ENCODE results near the gene ABCA12.

Gene ABCA12

DNA sequence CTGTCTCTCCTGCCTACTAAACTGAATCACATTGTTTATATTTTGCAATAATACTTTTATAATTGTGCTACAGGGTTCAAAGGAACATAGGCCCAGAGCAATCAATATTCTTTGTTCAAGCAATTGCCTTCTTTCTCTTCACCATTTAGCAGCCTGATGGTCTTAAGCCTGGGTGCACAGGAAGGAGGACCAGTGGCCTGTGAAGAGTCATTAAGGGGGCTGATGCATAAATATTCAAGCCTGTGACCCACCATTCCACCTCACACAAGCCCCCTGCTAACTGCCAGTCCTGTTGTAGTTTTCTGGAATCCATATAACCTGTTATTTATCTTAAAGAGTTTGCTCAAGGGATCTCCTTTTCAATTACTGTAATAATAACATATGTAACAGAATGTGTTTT, 56.0 kb downstream of the ABCA12 start:
- H3K9me3 Mint-ChIP-seq = no peaks in the 10 kb centered on the region
- no peak overlapping the region for H3K4me3 Mint-ChIP-seq
- no peaks in the 10 kb centered on the region for H3K36me3 Mint-ChIP-seq
- no peak for DNase-seq (ENCODE audit: low spot score in 2 of 2)
- no peak overlapping the region for H3K27ac Mint-ChIP-seq
- no peaks in the 10 kb centered on the region for H3K4me1 Mint-ChIP-seq
- no peak for ATAC-seq

DNA sequence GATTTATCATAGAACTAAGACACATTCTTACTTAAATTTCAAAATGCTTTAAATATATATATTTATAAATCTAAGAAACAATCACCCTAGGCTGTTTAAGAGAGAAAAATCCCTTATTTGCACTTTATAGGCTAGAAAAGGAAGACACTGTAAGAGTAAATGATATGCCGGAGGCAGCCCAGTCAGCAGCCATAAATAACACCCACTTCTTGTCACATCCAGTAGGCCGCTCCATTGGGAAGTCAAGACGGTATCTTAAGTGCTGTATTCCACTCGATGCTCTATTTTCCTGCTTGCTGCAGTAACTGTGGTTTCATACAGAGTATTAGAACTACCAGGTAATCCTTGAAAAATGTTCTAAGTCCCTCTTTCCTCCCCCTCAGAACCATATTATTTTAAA, 57.9 kb downstream of the ABCA12 start:
- no peak for ATAC-seq
- Mint-ChIP-seq H3K36me3 (no peaks in the 10 kb centered on the region), H3K9me3 (no peaks in the 10 kb centered on the region), H3K4me3 (no peak overlapping the region), H3K4me1 (no peaks in the 10 kb centered on the region), H3K27ac (no peak overlapping the region)
- DNase-seq (ENCODE audit: low spot score in 2 of 2) = no peak

DNA sequence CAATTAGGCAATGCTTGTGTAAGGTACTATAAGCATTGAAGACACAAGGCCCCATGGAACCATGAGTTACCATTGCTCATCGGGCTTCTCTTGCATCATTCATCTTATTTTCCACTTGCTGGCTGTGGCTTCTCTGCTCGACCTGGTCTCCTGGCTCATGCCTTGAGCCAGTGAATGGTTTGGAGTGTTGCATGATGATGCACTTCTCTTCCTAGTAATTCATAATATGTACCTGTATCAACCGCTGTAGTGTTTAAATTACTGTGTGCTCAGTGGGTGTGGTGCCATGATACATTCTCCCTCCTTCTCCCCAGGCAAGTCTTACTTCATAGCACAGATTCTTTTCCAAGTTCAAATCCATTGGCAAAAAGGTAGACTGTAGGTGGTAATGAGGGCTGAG, 66.8 kb downstream of the ABCA12 start:
- Mint-ChIP-seq H3K4me3 (no peak overlapping the region), H3K4me1 (no peaks in the 10 kb centered on the region), H3K27ac (no peak overlapping the region), H3K9me3 (no peaks in the 10 kb centered on the region), H3K36me3 (no peaks in the 10 kb centered on the region)
- DNase-seq (ENCODE audit: low spot score in 2 of 2) (no peak), ATAC-seq (no peak)

DNA sequence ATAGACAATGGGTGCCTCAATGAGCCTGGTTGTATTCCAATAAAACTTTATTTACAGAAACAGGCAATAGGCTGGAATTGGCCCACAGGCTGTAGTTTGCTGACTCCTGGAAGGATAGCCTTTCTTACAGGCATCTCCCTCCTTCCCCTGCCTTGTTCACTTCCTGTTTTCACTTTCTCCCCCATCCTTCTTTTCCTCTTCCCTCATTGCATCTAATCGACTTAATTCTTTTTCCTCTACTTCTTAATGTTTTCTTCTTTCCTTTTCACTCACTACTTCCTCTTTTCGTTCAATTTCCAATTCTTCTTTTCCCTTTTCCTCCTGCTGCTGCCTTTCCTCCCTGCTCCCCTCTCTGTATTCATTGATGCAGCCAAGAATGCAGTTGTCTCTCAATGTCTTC, 70.0 kb downstream of the ABCA12 start:
- no peak overlapping the region for H3K27ac Mint-ChIP-seq
- ATAC-seq (no peak), DNase-seq (ENCODE audit: low spot score in 2 of 2) (no peak)
- no peaks in the 10 kb centered on the region for H3K4me1 Mint-ChIP-seq
- no peak overlapping the region for H3K4me3 Mint-ChIP-seq
- no peaks in the 10 kb centered on the region for H3K9me3 Mint-ChIP-seq
- no peaks in the 10 kb centered on the region for H3K36me3 Mint-ChIP-seq

DNA sequence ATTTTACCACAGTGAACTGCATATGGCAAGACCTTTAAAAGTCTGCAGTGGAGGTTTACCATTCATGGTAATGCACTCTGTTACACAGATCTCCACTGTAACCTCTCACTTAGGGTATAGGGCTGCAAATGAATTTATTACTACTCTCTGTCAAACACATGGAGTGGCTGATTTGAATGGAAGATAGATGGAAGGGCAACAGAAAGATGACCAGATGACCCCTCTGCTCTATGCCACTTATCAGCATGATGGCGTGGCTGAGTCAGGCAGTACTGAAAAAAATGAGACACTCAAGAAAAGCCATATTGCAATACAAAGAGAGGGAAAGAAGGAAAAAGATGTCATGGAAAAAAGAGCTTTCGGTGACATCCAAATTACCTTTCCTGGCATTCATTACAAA, 72.3 kb downstream of the ABCA12 start:
- ATAC-seq (no peak), DNase-seq (ENCODE audit: low spot score in 2 of 2) (no peak)
- H3K27ac Mint-ChIP-seq = no peak overlapping the region
- no peaks in the 10 kb centered on the region for H3K9me3 Mint-ChIP-seq
- H3K4me1 Mint-ChIP-seq = no peaks in the 10 kb centered on the region
- H3K36me3 Mint-ChIP-seq = no peaks in the 10 kb centered on the region
- no peak overlapping the region for H3K4me3 Mint-ChIP-seq

DNA sequence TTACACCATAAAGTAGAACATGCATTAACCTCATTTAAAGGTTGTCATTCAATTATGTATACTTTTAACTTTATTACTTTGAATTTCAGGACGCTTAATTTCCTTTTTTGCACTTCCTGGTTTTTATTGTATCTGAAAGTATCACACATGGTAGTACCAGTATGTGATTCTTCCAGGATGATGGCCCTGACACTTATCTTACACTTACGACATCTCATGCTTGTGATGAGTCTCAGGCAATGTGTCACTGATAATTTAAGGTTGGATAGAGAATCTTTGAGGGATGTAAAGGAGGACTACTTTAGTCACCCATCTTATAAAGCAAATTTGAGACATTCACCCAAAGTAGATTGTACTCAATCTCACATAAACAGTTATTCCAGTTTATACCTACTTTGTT, 74.9 kb downstream of the ABCA12 start:
- no peak overlapping the region for H3K27ac Mint-ChIP-seq
- H3K4me3 Mint-ChIP-seq = no peak overlapping the region
- ATAC-seq = no peak

DNA sequence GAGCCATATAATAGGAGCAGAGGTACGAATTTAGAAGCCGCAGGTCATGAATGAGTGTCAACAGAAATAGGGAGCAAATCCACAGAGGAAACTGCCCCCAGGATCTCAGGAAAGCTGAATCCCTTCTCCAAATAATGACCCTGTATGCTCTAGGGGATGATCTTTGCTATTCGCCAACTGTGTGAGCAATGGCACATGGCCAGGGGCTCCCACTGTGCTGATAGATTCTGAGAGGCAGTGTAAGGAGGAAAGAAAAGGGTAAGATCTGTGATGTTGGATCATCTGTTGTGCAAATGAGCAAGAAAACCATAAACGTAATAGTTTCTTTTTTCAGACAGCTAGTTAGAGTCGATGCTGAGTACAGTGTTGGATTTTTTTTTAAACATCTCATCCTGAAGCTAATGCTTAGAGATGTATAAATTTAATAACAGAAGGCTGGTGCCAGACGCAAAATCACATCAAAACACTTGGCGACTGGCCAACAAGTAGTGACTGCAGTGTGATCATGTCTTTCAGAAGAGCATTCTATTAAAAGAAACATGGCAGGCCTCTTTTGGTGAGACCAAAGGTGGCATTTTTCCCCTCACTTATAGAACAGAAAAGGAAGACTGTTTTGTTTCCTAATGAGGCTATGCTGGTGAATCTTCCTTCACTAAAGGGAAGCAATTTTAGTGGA, 77.4 kb downstream of the ABCA12 start:
- no peaks in the 10 kb centered on the region for H3K4me1 Mint-ChIP-seq
- DNase-seq (ENCODE audit: low spot score in 2 of 2) (no peak), ATAC-seq (no peak)
- no peaks in the 10 kb centered on the region for H3K9me3 Mint-ChIP-seq
- no peak overlapping the region for H3K4me3 Mint-ChIP-seq
- H3K27ac Mint-ChIP-seq = no peak overlapping the region
- no peaks in the 10 kb centered on the region for H3K36me3 Mint-ChIP-seq

More for the DNA sequence above, 74.9 kb downstream of the ABCA12 start:
- Mint-ChIP-seq H3K9me3 (no peaks in the 10 kb centered on the region), H3K4me1 (no peaks in the 10 kb centered on the region), H3K36me3 (no peaks in the 10 kb centered on the region)
- DNase-seq (ENCODE audit: low spot score in 2 of 2) = no peak

DNA sequence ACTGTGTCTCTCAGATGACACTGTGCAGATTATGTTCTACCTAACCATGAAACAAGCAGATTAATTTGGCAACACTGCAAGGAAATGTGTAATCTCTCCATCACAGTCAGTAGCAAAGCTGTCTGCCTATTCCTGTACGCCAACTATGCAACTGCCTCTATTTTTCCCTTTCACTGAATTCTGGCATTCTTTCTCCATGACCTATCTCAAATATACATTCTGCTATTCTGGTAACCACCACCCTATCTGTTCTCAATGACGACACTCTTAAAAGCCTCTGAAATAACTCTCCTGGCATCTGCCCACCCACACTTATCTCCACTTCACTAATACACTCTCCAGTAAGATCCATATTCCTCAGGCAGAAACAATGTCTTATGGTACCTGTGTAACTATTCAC, 78.7 kb downstream of the ABCA12 start:
- H3K4me3 Mint-ChIP-seq = no peak overlapping the region
- H3K27ac Mint-ChIP-seq = no peak overlapping the region
- no peaks in the 10 kb centered on the region for H3K9me3 Mint-ChIP-seq
- H3K36me3 Mint-ChIP-seq = no peaks in the 10 kb centered on the region
- no peaks in the 10 kb centered on the region for H3K4me1 Mint-ChIP-seq
- no peak for ATAC-seq
- DNase-seq (ENCODE audit: low spot score in 2 of 2) = no peak

DNA sequence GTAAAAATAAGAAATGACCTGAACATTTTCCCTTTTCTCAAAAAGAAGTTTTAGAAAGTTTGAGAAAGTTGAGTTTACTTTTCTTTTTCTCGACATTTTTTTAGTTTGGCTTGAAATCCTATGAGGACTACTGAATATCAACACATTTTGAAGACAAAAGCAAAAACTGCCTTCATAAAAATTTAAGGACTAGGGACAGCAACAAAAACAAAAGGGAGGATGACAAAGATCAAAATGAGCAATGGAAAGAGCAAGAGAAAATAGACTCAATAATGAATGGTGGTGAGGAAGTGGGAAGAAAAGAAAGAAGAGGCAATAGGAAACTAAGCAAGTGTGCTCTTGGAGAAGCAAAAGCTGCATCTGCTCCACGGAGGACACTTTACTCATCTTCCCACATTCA, 82.5 kb downstream of the ABCA12 start:
- no peak overlapping the region for H3K4me3 Mint-ChIP-seq

DNA sequence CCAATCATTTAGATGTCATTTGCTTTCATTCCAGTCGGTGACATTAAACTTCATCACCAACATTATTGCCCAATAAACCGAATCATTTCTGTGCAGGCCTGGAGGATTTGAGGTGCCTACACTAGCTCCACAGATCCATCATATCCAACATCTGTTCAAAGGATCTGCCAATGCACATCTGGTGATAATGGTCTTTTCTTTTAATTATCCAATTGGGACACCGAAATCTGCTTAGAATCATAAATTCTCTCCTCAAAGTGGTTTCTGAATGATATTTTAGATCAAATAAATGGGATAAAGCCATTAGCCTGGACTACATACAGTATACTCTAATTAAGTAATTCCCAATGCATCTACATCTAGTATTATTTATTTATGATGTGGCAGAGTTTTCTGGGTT, 85.6 kb downstream of the ABCA12 start:
- no peak overlapping the region for H3K27ac Mint-ChIP-seq
- H3K9me3 Mint-ChIP-seq = no peaks in the 10 kb centered on the region
- no peak for ATAC-seq
- H3K4me3 Mint-ChIP-seq = no peak overlapping the region
- H3K36me3 Mint-ChIP-seq = no peaks in the 10 kb centered on the region
- H3K4me1 Mint-ChIP-seq = no peaks in the 10 kb centered on the region
- DNase-seq (ENCODE audit: low spot score in 2 of 2) = no peak

More for the DNA sequence above, 82.5 kb downstream of the ABCA12 start:
- H3K4me1 Mint-ChIP-seq = no peaks in the 10 kb centered on the region
- ATAC-seq = no peak
- H3K36me3 Mint-ChIP-seq = no peaks in the 10 kb centered on the region
- no peak for DNase-seq (ENCODE audit: low spot score in 2 of 2)
- no peak overlapping the region for H3K27ac Mint-ChIP-seq
- no peaks in the 10 kb centered on the region for H3K9me3 Mint-ChIP-seq

DNA sequence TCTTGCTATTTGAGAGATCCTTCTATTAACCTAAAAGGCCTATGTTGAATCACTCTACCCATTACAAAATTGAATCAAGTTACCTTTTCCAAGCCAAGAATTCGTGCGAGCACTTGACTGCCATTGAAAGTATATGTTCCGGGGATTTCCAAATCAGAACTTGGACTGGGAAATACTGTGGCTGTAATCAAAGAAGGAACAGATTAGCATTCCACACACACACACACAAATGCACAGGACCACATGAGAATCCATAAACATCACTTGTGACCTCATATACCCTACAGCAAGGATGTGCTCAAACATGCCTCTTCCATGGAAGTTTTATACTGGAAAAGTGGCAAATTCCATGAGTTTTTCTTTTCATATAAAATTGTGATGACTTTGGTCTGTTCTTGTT, 86.0 kb downstream of the ABCA12 start:
- no peaks in the 10 kb centered on the region for H3K4me1 Mint-ChIP-seq
- H3K4me3 Mint-ChIP-seq = no peak overlapping the region
- ATAC-seq (no peak), DNase-seq (ENCODE audit: low spot score in 2 of 2) (no peak)
- H3K36me3 Mint-ChIP-seq = no peaks in the 10 kb centered on the region
- no peak overlapping the region for H3K27ac Mint-ChIP-seq
- no peaks in the 10 kb centered on the region for H3K9me3 Mint-ChIP-seq

DNA sequence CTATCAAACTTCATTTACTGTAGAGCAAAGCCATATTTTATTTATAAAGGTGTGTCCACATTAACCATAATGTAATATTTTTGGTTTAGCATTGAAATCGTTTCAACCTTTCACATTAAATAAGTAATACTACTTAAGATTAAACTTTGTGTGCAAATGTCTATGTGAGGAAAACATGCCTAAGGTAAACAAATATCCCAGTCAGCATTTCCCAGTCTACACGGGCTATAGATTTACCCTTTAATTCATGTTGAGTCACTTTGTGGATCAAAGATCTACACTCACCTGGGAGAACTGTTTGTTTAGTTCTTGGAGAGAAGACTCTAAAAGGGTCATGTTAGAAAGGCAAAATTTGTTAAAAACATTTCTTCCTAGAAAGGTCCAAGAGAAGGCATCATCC, 89.1 kb downstream of the ABCA12 start:
- Mint-ChIP-seq H3K4me1 (no peaks in the 10 kb centered on the region), H3K36me3 (no peaks in the 10 kb centered on the region), H3K4me3 (no peak overlapping the region), H3K9me3 (no peaks in the 10 kb centered on the region), H3K27ac (no peak overlapping the region)
- ATAC-seq (no peak), DNase-seq (ENCODE audit: low spot score in 2 of 2) (no peak)

DNA sequence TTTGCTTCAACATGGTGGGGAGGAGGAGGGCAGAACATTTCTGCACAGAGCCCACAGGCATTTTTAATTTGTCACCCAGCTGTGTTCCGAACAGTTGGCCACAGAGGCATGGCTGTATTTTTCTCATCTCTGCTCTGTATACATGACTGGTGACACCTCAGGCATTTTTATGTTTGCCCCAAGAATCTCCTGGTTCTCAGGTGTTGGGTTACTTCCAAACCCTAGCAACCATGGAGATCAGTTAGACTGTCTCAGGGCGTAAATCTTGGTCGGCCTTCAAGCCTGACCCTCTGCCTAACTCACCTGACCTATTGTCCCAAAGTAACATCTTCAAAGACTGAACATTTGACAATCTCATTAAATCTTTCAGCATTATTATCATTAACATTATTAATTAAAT, 100.0 kb downstream of the ABCA12 start:
- ATAC-seq (no peak), DNase-seq (ENCODE audit: low spot score in 2 of 2) (no peak)
- Mint-ChIP-seq H3K27ac (no peak overlapping the region), H3K4me3 (no peak overlapping the region), H3K36me3 (no peaks in the 10 kb centered on the region), H3K9me3 (no peaks in the 10 kb centered on the region), H3K4me1 (no peaks in the 10 kb centered on the region)

DNA sequence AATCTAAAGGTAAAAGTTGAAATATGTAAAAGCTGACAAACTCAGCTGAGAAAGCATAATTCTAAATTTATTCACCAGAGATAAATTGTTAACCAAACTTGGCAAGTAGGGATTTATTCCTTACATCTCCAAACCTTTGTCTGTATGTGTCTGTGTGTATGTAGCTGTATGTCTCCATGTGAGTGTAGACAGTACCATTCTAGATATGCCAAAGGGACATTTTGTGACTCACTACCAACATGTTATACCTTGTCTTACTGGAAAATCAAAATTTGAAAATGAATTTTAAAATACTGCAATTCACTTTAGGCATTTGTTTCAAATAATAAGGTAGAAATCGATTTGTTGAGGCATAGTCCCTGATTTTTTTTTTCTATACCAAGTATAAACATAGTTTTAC, 102.1 kb downstream of the ABCA12 start:
- no peak overlapping the region for H3K4me3 Mint-ChIP-seq
- no peak overlapping the region for H3K27ac Mint-ChIP-seq
- no peaks in the 10 kb centered on the region for H3K4me1 Mint-ChIP-seq
- no peaks in the 10 kb centered on the region for H3K36me3 Mint-ChIP-seq
- no peak for ATAC-seq
- DNase-seq (ENCODE audit: low spot score in 2 of 2) = no peak
- no peaks in the 10 kb centered on the region for H3K9me3 Mint-ChIP-seq

DNA sequence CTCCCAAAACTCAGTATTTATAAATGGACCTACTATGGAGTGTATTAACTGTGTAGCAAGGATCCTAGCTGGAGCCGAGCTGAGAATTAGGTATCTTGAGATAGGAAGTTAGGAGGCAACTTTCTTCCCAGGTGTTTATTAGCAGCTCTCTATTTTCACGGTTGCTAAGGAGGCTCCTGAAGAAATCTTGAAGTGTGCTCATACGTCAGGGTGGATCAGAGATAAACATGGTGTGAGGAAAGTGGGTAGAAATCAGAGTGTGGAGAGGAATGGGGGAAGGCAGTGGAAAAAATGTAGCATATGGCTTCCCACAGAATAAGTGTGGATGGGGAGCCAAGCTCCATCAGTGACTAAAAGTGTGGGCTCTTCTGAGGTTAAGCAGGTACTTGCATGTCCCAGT, 104.3 kb downstream of the ABCA12 start:
- Mint-ChIP-seq H3K36me3 (no peaks in the 10 kb centered on the region), H3K4me1 (no peaks in the 10 kb centered on the region), H3K27ac (no peak overlapping the region), H3K4me3 (no peak overlapping the region), H3K9me3 (no peaks in the 10 kb centered on the region)
- ATAC-seq (no peak), DNase-seq (ENCODE audit: low spot score in 2 of 2) (no peak)

DNA sequence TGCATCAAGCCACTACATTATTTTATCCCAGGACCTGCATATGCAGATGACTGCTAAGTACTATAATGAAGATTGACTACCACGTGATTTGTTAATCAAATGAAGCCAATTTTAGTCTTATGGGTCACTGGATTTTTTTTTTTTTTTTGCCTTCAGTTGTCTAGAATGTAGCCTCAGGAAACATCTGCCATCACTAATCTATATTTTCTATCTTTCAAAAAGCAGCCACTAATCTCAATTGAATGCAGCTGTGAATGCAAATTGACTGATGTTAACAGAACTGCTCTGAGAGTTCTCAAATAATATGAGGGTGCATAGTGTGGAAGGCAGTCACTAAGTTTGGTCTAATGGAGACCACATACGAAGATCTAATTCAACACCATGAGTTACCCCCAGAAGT, 106.3 kb downstream of the ABCA12 start:
- H3K4me3 Mint-ChIP-seq = no peak overlapping the region
- no peak overlapping the region for H3K27ac Mint-ChIP-seq
- no peaks in the 10 kb centered on the region for H3K36me3 Mint-ChIP-seq
- ATAC-seq (no peak), DNase-seq (ENCODE audit: low spot score in 2 of 2) (no peak)
- no peaks in the 10 kb centered on the region for H3K4me1 Mint-ChIP-seq
- no peaks in the 10 kb centered on the region for H3K9me3 Mint-ChIP-seq

DNA sequence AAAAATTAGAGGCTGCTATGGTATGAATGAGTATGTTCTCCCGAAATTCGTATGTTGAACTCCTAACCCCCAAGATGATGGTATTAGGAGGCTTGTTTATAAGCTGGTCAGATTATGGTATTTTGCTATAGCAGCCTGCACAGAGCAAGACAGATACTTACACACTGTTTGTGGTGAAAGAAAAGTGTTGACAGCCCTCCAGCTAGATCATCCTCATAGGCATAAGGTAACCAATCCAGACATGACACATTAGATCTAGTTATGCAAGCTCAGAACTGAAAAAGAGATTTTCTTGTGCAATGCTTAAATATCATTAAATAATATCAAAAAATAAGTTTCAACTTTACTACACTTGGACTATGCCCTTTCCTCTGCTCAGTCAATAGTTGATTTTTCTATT, 107.1 kb downstream of the ABCA12 start:
- H3K4me3 Mint-ChIP-seq = no peak overlapping the region
- no peaks in the 10 kb centered on the region for H3K36me3 Mint-ChIP-seq
- no peak overlapping the region for H3K27ac Mint-ChIP-seq
- DNase-seq (ENCODE audit: low spot score in 2 of 2) (no peak), ATAC-seq (no peak)
- H3K4me1 Mint-ChIP-seq = no peaks in the 10 kb centered on the region
- no peaks in the 10 kb centered on the region for H3K9me3 Mint-ChIP-seq

All from stimulated activated effector memory CD8-positive, alpha-beta T cell treated with anti-CD3 and anti-CD28 coated beads, Interleukin-12 subunit alpha, Interleukin-12 subunit beta, amount 100 ng/mL, for 72 hours (primary cell).